ENCODE measurements around the gene EIPR1.

Gene EIPR1

DNA sequence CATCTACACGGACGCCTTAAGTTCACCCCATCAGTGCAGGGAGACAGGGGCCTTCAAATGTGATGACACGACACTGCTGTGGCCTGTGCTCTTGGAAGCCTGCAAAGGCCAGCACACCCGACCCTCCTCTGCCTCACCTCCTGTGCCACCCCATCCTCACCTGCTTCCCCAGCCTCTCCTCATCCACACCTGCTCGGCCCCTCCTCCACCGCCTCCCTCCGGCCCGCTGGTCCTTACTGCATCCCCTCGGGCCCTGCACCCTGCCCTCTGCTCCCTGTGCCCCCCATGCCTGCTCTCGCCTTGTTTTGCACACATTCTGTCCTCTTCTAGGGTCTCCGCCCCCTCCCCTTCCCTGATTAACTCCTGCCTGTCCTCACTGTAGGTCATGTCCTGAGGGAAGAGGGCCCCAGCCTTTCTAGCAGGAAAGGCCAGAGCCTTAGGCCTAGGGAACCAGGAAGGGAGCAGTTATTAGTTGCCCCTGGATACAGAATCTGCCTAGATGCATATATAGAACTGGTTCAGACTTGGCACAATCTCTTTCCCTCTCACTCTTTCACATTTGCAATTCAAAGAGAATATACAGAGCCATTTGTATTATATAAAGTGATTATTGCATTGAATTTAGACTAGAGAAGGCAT is 41.3 kb upstream of the EIPR1 start:
- Histone ChIP-seq H3K9me3 (ENCODE audit: control insufficient read depth, low read length) (no peaks in the 10 kb centered on the region), H3K27me3 (ENCODE audit: control insufficient read depth, insufficient read depth, low read length, poor library complexity, severe bottlenecking) (no peaks in the 10 kb centered on the region), H3K4me3 (ENCODE audit: insufficient read depth, low read depth, low read length) (no peak overlapping the region), H3K36me3 (ENCODE audit: control insufficient read depth, insufficient read depth, low read length) (no peaks in the 10 kb centered on the region), H3K27ac (ENCODE audit: insufficient read depth, low read depth, low read length, poor library complexity, severe bottlenecking) (no peak overlapping the region), H3K4me1 (ENCODE audit: control insufficient read depth, insufficient read depth, low read length) (no peaks in the 10 kb centered on the region)
- WGBS, 2 experiments, result 89 to 90% methylated on average over 11 of the region's 11 CpGs

DNA sequence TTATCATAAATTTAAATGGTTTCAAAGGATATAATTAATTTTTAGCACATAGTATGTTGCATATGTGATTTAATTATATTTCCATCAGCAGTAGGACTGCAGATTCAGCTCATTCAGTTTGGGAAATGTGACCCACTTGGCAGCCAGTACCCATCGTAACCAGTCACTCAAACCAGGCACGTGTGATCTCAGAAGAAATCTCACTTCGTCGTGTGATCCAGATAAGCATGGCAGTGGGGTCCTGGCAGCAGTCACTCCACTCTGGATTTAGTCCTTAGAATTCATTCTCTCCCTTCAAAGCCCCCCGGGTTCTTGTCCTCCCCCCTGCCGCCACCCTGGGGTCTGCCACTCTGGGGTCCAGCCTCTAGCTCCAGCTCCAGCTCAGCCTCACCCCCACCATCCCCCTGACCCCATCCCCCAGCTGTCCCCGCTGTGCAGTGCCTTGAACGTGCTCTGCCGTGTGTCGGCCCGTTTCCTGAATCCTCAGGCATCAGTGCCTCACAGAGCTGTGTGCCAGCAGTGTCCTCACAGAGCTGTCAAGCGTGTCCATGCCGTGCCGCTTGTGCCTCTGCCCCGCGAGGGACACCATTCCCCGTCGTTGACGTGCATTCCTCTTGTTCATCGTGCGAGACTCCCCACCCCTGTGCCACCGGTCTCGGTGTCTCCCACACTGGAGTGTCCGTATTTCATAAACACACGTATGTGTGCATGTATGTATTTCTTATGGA is 36.7 kb upstream of the EIPR1 start:
- Histone ChIP-seq H3K4me1 (ENCODE audit: control insufficient read depth, insufficient read depth, low read length) (no peaks in the 10 kb centered on the region), H3K36me3 (ENCODE audit: control insufficient read depth, insufficient read depth, low read length) (no peaks in the 10 kb centered on the region), H3K27ac (ENCODE audit: insufficient read depth, low read depth, low read length, poor library complexity, severe bottlenecking) (no peak overlapping the region), H3K4me3 (ENCODE audit: insufficient read depth, low read depth, low read length) (no peak overlapping the region), H3K27me3 (ENCODE audit: control insufficient read depth, insufficient read depth, low read length, poor library complexity, severe bottlenecking) (no peaks in the 10 kb centered on the region), H3K9me3 (ENCODE audit: control insufficient read depth, low read length) (no peaks in the 10 kb centered on the region)
- WGBS, 2 experiments, result 92 to 93% methylated on average over 25 of the region's 25 CpGs

GRCh38 chr2:3413697-3414096 is 36.1 kb upstream of the EIPR1 start:
- no peaks in the 10 kb centered on the region for H3K4me1 ChIP-seq (ENCODE audit: control insufficient read depth, insufficient read depth, low read length)
- H3K9me3 ChIP-seq (ENCODE audit: control insufficient read depth, low read length), result no peaks in the 10 kb centered on the region
- WGBS, 2 experiments, result 93 to 95% methylated on average over 3 to 4 of the region's 4 CpGs
- no peak overlapping the region for H3K27ac ChIP-seq (ENCODE audit: insufficient read depth, low read depth, low read length, poor library complexity, severe bottlenecking)
- H3K27me3 ChIP-seq (ENCODE audit: control insufficient read depth, insufficient read depth, low read length, poor library complexity, severe bottlenecking), result no peaks in the 10 kb centered on the region
- H3K4me3 ChIP-seq (ENCODE audit: insufficient read depth, low read depth, low read length), result no peak overlapping the region
- H3K36me3 ChIP-seq (ENCODE audit: control insufficient read depth, insufficient read depth, low read length), result no peaks in the 10 kb centered on the region

GRCh38 chr2:3411103-3411502 is 33.5 kb upstream of the EIPR1 start:
- no peaks in the 10 kb centered on the region for H3K9me3 ChIP-seq (ENCODE audit: control insufficient read depth, low read length)
- H3K27me3 ChIP-seq (ENCODE audit: control insufficient read depth, insufficient read depth, low read length, poor library complexity, severe bottlenecking), result no peaks in the 10 kb centered on the region
- H3K4me3 ChIP-seq (ENCODE audit: insufficient read depth, low read depth, low read length), result no peak overlapping the region
- no peak overlapping the region for H3K27ac ChIP-seq (ENCODE audit: insufficient read depth, low read depth, low read length, poor library complexity, severe bottlenecking)
- no peaks in the 10 kb centered on the region for H3K36me3 ChIP-seq (ENCODE audit: control insufficient read depth, insufficient read depth, low read length)
- 93 to 100% methylated on average over 3 of the region's 3 CpGs for WGBS, 2 experiments
- H3K4me1 ChIP-seq (ENCODE audit: control insufficient read depth, insufficient read depth, low read length), result no peaks in the 10 kb centered on the region

GRCh38 chr2:3409627-3410170 is 32.1 kb upstream of the EIPR1 start:
- no peaks in the 10 kb centered on the region for H3K4me1 ChIP-seq (ENCODE audit: control insufficient read depth, insufficient read depth, low read length)
- no peaks in the 10 kb centered on the region for H3K27me3 ChIP-seq (ENCODE audit: control insufficient read depth, insufficient read depth, low read length, poor library complexity, severe bottlenecking)
- no peaks in the 10 kb centered on the region for H3K9me3 ChIP-seq (ENCODE audit: control insufficient read depth, low read length)
- H3K27ac ChIP-seq (ENCODE audit: insufficient read depth, low read depth, low read length, poor library complexity, severe bottlenecking), result no peak overlapping the region
- WGBS, 2 experiments, result 91 to 94% methylated on average over 12 of the region's 12 CpGs
- no peaks in the 10 kb centered on the region for H3K36me3 ChIP-seq (ENCODE audit: control insufficient read depth, insufficient read depth, low read length)
- H3K4me3 ChIP-seq (ENCODE audit: insufficient read depth, low read depth, low read length), result no peak overlapping the region

DNA sequence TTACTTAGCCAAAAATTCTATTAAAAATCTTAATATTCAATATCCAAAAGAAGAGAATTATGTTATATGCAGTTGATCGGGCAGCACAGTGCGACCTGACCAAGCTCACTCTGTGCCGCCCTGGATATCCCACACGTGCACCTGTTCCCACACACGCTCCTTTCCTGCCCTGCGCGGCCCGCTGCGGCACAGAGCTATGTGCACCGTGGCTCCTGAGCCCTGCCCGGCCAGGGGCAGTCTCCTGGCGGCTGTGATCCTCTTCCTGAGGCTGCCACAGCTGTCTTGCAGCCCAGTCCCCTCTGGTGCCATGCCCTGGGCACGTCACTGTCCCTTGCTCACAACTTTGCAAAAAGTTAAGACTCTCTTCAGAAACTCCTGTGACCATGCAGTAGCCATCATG is 31.2 kb upstream of the EIPR1 start:
- Histone ChIP-seq H3K9me3 (ENCODE audit: control insufficient read depth, low read length) (no peaks in the 10 kb centered on the region), H3K27me3 (ENCODE audit: control insufficient read depth, insufficient read depth, low read length, poor library complexity, severe bottlenecking) (no peaks in the 10 kb centered on the region), H3K36me3 (ENCODE audit: control insufficient read depth, insufficient read depth, low read length) (peaks cover 4% of the 10 kb centered on the region), H3K4me3 (ENCODE audit: insufficient read depth, low read depth, low read length) (no peak overlapping the region), H3K27ac (ENCODE audit: insufficient read depth, low read depth, low read length, poor library complexity, severe bottlenecking) (no peak overlapping the region), H3K4me1 (ENCODE audit: control insufficient read depth, insufficient read depth, low read length) (peaks cover 3% of the 10 kb centered on the region)
- WGBS, 2 experiments, result 95 to 96% methylated on average over 13 of the region's 13 CpGs

GRCh38 chr2:3406501-3406900 is 28.9 kb upstream of the EIPR1 start:
- WGBS, 2 experiments, result 93 to 96% methylated on average over 2 of the region's 3 CpGs
- Histone ChIP-seq H3K9me3 (ENCODE audit: control insufficient read depth, low read length) (no peaks in the 10 kb centered on the region), H3K4me1 (ENCODE audit: control insufficient read depth, insufficient read depth, low read length) (peaks cover 3% of the 10 kb centered on the region), H3K27me3 (ENCODE audit: control insufficient read depth, insufficient read depth, low read length, poor library complexity, severe bottlenecking) (no peaks in the 10 kb centered on the region), H3K27ac (ENCODE audit: insufficient read depth, low read depth, low read length, poor library complexity, severe bottlenecking) (no peak overlapping the region), H3K36me3 (ENCODE audit: control insufficient read depth, insufficient read depth, low read length) (peaks cover 4% of the 10 kb centered on the region), H3K4me3 (ENCODE audit: insufficient read depth, low read depth, low read length) (no peak overlapping the region)

DNA sequence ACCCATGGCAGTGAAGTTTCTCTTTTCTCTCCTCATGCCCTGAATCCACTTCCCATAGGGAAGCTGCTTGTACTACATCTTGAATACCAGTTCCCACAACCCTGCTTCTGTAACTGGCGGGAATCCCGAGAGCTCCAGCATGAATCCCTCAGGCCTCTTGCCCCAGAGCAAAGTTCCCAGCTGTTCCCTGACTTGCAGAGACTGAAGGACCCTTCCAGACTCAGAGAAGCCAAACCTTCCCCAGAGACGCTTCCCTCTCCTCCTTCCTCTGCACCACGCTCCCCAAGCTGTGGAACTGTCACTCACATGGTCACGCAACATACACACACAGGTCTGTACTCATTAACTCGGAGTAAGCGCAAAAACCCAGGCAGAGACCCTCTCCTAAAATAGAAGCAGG is 28.3 kb upstream of the EIPR1 start:
- Histone ChIP-seq H3K4me3 (ENCODE audit: insufficient read depth, low read depth, low read length) (no peak overlapping the region), H3K27me3 (ENCODE audit: control insufficient read depth, insufficient read depth, low read length, poor library complexity, severe bottlenecking) (no peaks in the 10 kb centered on the region), H3K27ac (ENCODE audit: insufficient read depth, low read depth, low read length, poor library complexity, severe bottlenecking) (no peak overlapping the region), H3K9me3 (ENCODE audit: control insufficient read depth, low read length) (no peaks in the 10 kb centered on the region), H3K36me3 (ENCODE audit: control insufficient read depth, insufficient read depth, low read length) (peaks cover 4% of the 10 kb centered on the region), H3K4me1 (ENCODE audit: control insufficient read depth, insufficient read depth, low read length) (peaks cover 3% of the 10 kb centered on the region)
- 94 to 95% methylated on average over 7 of the region's 7 CpGs for WGBS, 2 experiments

GRCh38 chr2:3405307-3405706 is 27.7 kb upstream of the EIPR1 start:
- Histone ChIP-seq H3K9me3 (ENCODE audit: control insufficient read depth, low read length) (no peaks in the 10 kb centered on the region), H3K4me3 (ENCODE audit: insufficient read depth, low read depth, low read length) (no peak overlapping the region), H3K27ac (ENCODE audit: insufficient read depth, low read depth, low read length, poor library complexity, severe bottlenecking) (no peak overlapping the region), H3K36me3 (ENCODE audit: control insufficient read depth, insufficient read depth, low read length) (peaks cover 4% of the 10 kb centered on the region), H3K4me1 (ENCODE audit: control insufficient read depth, insufficient read depth, low read length) (peaks cover 3% of the 10 kb centered on the region), H3K27me3 (ENCODE audit: control insufficient read depth, insufficient read depth, low read length, poor library complexity, severe bottlenecking) (no peaks in the 10 kb centered on the region)
- 91 to 96% methylated on average over 6 of the region's 6 CpGs for WGBS, 2 experiments

DNA sequence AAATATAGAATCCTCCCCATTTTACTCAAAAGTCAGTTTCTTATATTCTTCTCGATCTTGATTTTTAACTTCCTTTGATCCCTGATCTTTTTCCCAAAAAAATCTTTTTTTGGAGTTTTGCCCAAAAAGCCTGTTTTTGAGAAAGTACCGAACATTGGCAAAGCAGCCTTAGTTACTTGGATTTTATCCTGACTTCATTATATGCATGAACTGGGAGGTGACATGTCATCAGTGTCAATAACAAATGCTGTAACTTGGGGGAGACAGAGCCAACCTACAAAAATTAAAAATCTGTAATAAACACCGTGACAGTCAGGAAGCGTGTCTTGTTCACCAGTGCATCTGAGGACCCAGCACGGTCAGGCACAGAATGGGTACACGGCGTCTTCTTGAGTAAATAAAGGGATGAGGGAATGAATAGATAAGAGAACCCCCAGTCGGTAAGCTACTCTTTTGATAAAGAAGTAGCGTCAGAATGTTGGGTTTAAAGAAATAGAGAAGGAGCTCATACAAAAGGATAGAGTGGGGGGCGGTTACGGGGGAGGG is 26.8 kb upstream of the EIPR1 start:
- no peak overlapping the region for H3K27ac ChIP-seq (ENCODE audit: insufficient read depth, low read depth, low read length, poor library complexity, severe bottlenecking)
- peaks cover 4% of the 10 kb centered on the region for H3K36me3 ChIP-seq (ENCODE audit: control insufficient read depth, insufficient read depth, low read length)
- H3K4me3 ChIP-seq (ENCODE audit: insufficient read depth, low read depth, low read length), result no peak overlapping the region
- H3K9me3 ChIP-seq (ENCODE audit: control insufficient read depth, low read length), result no peaks in the 10 kb centered on the region
- WGBS, 2 experiments, result 87 to 89% methylated on average over 11 of the region's 11 CpGs
- no peaks in the 10 kb centered on the region for H3K27me3 ChIP-seq (ENCODE audit: control insufficient read depth, insufficient read depth, low read length, poor library complexity, severe bottlenecking)
- H3K4me1 ChIP-seq (ENCODE audit: control insufficient read depth, insufficient read depth, low read length), result peaks cover 9% of the 10 kb centered on the region

All from ectodermal cell (in vitro differentiated cells).